Eye (tissue), 1 donor: Measurements from ENCODE around the gene CNNM1.

Experiments used
- DNase-seq: peaks from one replicate; pipeline ENCODE4 v3.0.0-alpha.2; 2015

Gene CNNM1

DNA sequence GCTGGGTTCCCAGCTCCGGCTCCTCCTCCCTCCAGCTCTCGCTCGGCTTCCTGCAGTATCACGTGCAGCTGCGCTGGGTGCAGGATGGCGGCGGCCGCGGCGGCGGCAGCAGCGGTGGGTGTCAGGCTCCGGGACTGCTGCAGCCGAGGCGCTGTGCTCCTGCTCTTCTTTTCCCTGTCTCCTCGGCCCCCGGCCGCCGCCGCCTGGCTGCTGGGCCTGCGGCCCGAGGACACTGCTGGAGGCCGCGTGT, at the start of gene CNNM1:
Gene CNNM1 (plus strand): TSS at position 53 of the 250 bp plus-strand sequence. CDS start 32 bp downstream, at position 85.
- DNase-seq, result peak; percentile 81

GRCh38 chr10:99279626-99280111, 49.5 kb upstream of the CNNM1 start:
- DNase-seq, result peak; percentile 64

DNA sequence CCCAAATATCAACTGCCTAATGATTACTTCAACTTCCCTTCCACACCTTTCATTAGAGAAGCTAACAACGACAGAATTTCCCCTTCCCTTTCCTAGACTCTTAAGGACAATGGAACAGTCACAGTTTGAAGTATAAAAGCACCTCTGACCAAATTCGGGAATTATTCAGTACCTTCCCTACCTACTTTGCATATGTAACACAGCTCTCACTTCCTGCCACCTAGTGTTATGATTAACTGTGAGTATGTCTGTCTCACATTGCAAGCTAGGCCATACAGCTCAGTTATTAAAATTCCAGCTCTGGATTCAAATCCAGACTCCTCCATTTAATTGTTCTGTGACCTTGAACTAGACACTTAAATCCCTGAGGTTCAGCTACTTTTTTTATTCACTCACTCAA, 48.7 kb upstream of the CNNM1 start:
- DNase-seq, result no peak

- DNase-seq, result no peak
Observed at GRCh38 chr10:99285881-99286280, 43.3 kb upstream of the CNNM1 start.

- DNase-seq, result no peak
Observed at GRCh38 chr10:99290306-99290705, 38.9 kb upstream of the CNNM1 start.

DNA sequence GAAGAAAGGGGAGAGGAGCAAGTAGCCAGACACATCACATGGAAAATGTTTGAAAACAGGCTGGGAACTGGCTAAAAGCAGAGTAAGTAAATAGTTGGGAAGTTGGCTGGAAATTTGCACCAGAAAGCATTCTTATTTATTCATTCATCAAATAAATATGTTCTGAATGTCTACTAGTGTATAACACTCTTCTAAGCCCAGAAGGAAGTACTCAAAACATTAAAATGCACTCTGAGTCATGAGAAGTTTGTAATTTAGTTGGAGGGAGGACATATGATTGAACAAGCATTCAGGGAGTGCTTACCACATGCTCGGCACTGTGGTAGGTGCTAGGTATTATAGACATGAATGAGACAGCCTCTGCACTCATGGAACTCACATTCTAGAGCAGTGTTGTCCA, 37.0 kb upstream of the CNNM1 start:
- peak; percentile 17 for DNase-seq

- DNase-seq, result no peak
Observed at GRCh38 chr10:99296605-99297004, 32.6 kb upstream of the CNNM1 start.

GRCh38 chr10:99297033-99297432, 32.1 kb upstream of the CNNM1 start:
- no peak for DNase-seq

DNA sequence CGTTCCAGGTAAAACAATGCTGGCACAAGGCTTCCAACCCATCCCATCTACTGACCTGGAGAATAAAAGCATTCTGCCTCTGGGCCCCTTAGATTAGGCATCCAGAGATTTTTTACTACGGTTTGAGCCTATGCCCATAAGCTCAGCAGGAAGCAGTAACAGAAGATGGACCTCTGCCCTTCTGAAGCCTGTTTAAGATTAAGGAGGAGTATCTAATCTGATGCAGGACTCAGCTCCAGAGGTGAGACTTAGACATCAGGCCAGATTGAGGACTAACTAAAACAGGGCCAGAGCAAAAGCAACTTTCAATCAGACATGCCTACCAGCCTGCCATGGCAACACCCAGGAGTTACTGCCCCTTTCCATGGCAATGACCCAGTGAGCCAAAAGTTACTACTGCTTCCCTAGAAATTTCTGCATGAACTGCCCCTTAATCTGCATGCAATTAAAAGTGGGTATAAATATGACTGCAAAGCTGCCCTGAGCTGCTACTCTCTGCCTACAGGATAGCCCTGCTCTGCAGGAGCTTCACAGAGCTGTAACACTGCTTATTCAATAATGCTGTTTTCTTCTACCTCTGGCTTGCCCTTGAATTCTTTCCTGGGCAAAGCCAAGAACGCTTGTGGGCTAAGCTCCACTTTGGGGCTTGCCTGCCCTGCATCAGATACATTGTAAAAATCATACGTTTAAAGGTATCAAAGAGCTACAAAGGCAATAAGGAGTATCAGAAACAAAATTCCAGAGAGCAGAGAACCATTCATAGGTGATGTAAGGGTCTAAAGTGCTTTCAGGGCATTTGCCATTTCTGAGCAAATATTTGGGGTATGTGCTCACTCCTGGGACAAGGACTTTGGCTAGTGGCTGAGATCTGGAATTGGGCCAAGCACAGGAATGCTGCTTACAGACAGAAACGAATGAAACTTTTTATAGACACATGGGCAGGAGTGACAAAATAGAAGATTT, 25.0 kb upstream of the CNNM1 start:
- peak; percentile 27 for DNase-seq

- DNase-seq, result no peak
Observed at GRCh38 chr10:99304862-99305229, 24.3 kb upstream of the CNNM1 start.

DNA sequence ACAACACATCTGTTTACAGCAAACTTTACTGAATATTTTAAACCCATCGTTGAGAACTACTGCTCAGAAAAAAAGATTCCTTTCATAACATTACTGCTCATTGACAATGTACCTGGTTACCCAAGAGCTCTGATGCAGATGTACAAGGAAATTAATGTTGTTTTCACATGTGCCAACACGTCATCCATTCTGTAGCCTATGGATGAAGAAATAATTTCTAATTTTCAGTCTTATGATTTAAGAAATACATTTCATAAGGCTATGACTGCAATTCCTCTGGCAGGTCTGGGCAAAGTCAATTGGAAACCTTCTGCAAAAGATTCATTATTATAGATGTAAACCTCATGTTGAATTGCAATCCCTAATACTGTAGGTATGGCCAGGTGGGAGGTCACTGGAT, 16.7 kb upstream of the CNNM1 start:
- no peak for DNase-seq

GRCh38 chr10:99315853-99316252, 13.3 kb upstream of the CNNM1 start:
- no peak for DNase-seq

- DNase-seq, result no peak
Observed at GRCh38 chr10:99316374-99316773, 12.8 kb upstream of the CNNM1 start.

GRCh38 chr10:99318048-99318447, 11.1 kb upstream of the CNNM1 start:
- DNase-seq, result no peak

DNA sequence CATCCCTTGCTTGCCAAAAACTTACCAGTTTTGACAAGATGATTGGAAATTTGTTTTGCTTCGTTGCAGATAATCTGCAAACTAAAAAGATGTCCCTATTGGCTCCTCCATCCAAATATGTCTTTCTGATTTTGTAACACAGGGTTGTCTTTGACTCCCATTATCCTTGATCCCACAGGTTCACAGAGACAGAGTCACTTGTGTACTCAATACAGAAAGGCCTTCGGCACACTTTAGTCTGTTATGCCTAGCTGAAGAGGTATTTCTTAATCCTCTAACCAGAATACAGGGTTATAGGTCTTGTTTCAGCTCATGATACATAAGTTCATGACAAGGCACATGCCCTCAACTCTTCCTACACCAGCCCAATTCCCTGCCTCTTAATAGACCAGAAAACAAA, 10.7 kb upstream of the CNNM1 start:
- DNase-seq, result no peak

DNA sequence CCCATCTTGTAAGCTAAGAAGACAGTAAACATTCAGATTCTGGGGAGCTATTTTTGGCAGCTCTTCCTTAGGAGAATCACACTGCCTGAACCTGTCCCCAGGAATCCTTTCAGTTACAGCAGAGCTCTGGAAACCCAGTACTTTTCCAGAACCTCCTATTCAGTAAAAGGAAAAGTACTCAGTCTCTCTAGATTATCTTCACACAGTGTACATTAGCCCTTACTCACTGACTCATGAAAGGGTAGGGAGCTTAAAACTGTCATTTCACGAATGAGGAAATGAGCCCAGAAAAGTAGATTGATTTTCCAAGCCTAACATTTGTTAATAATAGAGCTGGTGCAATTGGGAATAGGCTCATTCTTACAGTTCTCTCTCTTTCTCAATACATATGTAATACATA, 3.9 kb upstream of the CNNM1 start:
- no peak for DNase-seq

DNA sequence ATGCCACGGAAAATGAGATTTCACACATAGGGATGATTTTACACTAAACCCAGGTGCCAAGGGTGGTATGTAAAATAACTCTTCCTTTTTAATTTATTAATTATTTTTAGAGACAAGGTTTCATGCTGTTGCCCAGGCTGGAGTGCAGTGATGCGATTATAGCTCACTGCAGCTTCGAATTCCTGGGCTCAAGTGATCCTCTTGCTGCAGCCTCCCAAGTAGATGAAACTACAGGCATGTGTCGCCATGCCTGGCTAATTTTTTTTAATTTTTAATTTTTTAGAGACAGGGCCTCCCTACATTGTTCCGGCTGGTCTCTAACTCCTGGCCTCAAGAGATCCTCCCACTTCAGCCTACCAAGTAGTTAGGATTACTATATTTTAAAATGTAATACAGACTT, 2.3 kb upstream of the CNNM1 start:
- no peak for DNase-seq

DNA sequence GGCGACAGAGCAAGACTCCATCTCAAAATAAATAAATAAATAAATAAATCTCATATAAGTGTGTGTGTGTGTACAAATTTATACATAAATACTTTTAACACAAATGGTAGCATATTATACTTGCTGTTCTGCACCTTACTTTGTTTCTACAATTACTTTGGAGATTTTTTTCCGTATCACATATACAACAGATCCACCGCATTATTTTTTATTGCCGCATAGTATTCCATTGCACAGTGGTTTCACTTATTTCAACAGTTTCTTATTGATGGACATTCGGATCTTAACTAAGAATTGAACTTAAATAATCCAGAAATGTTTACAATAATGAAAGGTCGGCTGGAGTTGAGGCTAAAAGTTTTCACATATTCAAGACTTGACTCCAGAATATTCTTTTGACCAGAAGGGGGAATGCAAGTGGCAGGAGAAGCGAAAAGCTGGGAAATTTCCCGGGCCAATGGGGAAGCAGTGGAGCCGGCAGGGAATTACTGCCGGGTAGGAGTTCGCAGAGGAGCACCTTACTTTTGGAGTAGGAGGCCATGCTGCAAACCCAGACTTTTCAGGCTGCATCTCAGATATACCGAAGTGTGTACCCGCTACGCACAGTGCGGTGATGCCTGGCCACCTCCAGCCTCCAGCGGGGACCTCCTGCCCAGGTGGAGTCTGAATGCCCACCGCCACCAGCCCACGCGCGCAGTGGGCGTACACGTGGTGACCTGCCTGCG, 415 bp upstream of the CNNM1 start:
- no peak for DNase-seq

DNA sequence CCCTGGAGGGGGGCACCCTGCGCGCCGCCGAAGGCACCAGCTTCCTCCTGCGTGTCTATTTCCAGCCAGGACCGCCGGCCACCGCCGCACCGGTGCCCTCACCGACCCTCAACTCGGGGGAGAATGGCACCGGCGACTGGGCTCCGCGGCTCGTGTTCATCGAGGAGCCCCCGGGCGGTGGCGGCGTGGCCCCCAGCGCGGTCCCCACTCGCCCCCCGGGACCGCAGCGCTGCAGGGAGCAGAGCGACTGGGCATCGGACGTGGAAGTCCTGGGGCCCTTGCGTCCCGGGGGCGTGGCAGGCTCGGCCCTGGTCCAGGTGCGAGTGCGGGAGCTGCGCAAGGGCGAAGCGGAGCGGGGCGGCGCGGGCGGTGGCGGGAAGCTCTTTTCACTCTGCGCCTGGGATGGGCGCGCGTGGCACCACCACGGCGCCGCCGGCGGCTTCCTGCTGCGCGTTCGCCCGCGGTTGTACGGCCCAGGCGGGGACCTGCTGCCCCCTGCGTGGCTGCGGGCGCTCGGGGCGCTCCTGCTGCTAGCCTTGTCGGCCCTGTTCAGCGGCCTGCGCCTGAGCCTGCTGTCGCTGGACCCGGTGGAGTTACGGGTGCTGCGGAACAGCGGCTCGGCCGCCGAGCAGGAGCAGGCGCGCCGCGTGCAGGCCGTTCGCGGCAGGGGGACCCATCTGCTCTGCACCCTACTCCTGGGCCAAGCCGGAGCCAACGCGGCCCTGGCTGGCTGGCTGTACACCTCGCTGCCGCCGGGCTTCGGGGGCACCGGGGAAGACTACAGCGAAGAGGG, 594 bp downstream of the CNNM1 start:
- peak; percentile 67 for DNase-seq

GRCh38 chr10:99330347-99330924, 1.3 kb downstream of the CNNM1 start:
- DNase-seq, result no peak

- peak; percentile 24 for DNase-seq
Observed at GRCh38 chr10:99331207-99331803, 2.1 kb downstream of the CNNM1 start.

DNA sequence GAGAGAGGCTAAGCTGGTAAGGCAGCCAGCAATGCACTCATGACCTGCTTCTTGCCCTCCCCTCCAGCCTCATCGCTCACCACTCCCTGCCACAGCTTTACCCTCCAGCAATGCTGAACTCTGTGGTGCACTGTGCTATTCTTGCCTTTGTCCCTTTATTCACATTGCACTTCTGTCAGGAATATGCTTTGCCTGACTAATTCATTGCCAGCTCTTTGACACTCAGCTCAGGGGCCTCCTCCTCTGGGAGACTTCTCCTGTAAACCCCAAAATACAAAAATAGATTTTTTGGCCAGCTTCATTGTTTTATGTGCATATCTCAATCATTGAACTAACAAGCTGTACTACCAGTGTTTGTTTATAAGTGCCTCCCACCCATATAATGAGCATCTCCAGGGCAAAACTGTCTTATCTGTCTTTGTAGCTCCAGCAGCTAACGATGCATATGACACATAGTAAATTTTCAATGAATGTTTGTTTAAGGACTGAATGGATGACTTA, 8.2 kb downstream of the CNNM1 start:
- DNase-seq, result peak; percentile 23
